ENCODE results near the gene CLSTN3. TPM values are rescaled to one million over a fixed set of nuclear protein-coding genes. Genes with fewer than 3 reads are reported as not detected.
A peak's percentile ranks its signal among the peaks of the same experiment; 100 is the strongest.
"Not testable (repeated sequence)": the region's sequence is repeated elsewhere in the genome, so short reads cannot be mapped to it uniquely, and the experiment has no call there.

Gene CLSTN3
- total RNA-seq, 1 donor from 2014 or later: 3.7 TPM

DNA sequence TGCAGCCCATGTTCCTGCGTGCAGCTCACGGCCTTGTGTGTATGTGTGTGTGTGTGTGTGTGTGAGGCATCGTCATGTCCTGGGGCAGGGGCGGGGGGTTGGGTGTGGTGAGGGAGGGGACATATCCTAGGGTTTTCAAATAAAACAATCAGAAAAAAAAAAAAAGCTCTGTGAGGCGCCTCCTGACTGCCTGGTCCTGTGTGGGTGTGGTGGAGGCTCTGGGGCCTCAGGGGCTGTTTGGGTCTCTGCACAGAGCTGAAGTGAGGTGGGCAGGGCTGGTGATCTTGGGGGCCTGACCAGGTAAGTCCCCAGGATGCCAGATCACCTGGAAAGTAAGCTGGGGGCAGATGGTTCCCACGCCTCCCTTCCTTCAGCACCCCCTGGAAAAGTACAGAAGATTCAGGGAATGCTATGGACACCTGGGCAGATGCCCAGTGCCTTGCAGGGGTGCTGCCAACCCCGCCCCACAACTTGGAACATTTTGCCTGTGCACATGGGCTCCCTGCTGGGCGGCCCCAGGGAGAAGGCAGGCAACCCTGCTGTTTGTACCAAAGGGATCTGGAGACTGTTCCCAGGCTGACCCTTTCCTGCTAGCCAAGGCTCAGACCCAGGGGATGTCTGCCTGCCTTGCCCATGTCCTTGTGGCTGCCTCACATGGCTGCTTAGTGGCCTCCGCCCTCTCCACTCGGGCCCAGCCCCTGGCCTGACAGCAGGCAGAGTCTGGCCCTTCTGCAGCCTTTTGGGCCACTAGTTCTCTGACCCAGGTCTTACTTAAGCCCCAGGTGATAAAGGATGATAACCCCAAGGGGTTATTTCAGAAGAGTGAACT, 28.8 kb downstream of the CLSTN3 start:
- intact Hi-C loops (cut with DNase I): no loop called here
- DNase-seq: peak; percentile 42
- no peak for ATAC-seq (ENCODE audit: poor library complexity)

DNA sequence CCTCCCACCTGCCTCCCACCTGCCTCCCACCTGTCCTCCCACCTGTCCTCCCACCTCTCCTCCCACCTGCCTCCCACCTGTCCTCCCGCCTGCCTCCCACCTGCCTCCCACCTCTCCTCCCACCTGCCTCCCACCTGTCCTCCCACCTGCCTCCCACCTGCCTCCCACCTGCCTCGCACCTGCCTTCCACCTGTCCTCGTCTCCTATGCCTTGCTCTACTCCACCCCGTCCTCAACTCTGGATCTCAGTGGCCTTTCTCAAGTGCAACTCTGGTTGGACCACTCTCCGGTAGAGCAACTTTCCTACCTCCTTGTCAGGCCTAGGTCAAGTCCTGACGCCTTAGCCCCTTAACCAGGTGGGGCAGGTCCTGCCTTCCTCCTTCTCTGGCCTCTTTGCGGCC, 30.0 kb downstream of the CLSTN3 start:
- DNase-seq (no peak), ATAC-seq (ENCODE audit: poor library complexity) (no peak)
- intact Hi-C loops (cut with DNase I): no loop called here

DNA sequence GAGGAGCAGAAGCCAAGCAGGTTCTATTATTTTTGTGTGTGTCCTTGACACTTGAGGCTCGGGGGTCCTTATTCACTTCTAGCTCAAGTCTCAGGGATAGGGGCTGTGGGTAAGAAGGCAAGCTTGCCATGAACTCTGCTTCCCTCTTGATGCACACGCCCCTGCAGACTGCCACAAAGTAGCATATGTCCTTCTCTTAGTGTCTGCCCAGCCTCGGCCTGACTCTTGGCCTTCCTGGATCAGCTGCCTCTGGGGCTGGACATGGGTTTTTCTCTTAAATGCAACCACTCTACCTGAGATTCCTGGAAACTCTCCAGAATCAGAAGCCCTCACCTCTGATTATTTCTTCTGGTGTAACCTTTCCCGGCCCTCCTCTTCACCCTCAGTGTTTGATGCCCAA, 31.2 kb downstream of the CLSTN3 start:
- intact Hi-C loops (cut with DNase I): no loop called here
- no peak for DNase-seq

DNA sequence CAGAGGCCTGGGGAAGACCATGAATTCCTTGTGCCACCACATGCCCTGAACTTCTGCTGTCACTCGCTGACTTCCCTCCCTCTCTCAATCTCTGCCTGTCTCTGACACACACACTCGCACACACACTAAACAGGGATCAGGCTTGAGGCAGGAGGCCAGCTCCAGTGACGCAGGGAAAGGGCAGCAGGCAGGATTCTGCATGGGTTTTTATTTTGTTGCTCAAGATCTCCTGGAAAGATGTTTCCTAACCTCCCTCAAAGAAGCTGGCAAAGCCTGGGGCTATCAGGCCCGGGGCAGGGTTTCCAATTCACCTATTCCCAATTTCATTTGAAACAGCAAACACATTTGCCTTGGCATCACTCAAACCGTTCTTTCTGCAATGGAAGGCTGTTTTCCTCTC, 31.6 kb downstream of the CLSTN3 start:
- intact Hi-C loops (cut with DNase I): no loop called here
- peak; percentile 47 for DNase-seq
- no peak for ATAC-seq (ENCODE audit: poor library complexity)

More for the DNA sequence above, 31.2 kb downstream of the CLSTN3 start:
- no peak for ATAC-seq (ENCODE audit: poor library complexity)

DNA sequence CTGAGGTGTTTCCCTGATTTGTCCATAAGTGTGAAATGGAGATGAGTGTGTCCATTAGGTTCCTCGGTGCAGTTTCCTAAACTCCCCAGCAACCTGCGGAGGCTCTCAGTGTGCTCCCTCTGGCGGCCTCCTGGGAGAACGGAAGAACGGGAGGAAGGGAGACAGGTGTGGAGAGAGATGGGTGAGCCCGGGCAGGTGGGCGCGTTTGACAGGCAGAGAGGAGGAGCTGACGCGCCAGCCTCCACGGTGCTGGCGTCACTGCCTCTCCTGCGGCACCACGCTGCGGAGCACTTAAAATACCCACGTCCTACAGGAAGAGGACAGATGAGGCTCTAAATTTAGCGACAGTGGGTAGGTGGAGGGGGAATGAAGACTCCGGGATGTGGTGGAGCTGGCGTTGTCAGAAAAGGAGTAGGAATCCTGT, 32.5 kb downstream of the CLSTN3 start:
- intact Hi-C loops (cut with DNase I): no loop called here
- ATAC-seq (ENCODE audit: poor library complexity): peak; percentile 65
- no peak for DNase-seq

DNA sequence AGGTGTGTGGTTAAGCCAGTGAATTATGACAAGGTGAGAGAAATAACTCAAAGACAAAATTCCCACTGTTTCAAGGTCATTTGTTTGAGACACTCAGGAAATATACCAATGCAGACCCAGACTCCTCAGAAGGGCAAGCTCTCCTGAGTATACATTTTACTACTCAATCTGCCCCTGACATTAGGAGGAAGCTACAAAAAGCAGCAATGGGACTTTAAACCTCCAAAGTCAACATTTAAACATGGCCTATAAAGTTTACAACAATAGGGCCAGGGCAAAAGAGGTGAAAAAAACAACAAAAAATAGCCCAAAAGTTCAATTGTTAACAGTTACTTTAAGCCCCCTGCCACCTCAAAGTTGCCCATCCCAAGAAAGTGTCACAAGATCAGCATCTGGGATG, 39.8 kb downstream of the CLSTN3 start:
- ATAC-seq (ENCODE audit: poor library complexity): no peak
- intact Hi-C loops (cut with DNase I): no loop called here
- DNase-seq: no peak

DNA sequence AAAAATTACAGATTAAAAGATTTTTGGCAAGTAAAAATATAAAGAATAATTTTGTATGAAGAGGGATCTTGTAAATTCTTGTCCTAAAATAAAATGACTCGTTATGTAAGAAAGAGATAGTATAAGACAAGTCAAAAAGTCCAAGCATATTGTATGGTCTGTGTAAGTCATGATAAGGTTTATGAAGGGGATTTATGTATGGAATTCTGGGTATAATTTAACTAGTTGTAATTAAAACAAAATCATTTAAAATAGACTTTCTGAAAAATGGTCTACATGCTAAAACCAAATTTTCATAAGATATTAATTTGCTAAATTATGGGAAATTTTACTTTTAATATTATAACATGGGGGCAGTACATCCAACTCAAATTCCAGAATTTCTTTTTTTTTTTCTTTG, 41.7 kb downstream of the CLSTN3 start:
- ATAC-seq (ENCODE audit: poor library complexity) (no peak), DNase-seq (no peak)
- intact Hi-C loops (cut with DNase I): no loop called here

DNA sequence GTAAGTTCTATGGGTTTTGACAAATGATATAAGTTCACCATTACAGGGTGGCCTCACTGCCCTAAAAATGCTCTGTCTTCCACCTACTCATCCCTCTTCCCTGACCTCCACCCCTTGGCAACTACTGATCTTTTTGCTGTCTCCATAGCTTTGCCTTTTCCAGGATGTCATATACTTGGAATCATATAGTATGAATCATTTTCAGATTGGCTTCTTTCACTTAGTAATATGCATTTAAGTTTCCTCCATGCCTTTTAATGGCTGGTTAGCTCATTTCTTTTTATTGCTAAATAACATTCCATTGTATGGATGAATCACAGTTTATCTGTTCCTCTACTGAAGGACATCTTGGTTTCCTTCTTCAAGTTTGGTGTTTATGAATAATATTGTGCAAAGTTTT, 45.3 kb downstream of the CLSTN3 start:
- ATAC-seq (ENCODE audit: poor library complexity) (no peak), DNase-seq (no peak)
- intact Hi-C loops (cut with DNase I): no loop called here

DNA sequence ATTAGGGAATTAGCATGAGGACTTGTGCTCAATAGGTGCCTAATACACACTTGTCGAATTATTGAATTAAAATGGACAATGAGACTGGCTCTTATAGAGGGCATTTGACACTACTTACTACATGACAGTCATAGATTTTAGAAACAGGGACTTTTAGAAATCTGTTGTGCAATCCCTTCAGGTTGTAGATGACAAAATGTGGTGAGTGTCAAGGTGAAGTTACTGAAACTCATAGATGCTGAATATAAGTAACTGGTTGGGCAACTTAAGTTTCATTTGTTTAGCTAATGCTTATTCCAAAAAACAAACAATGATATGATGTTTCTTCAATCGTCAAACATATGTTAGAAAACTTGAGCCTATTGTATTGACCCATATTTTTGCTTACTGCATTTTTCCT, 46.4 kb downstream of the CLSTN3 start:
- DNase-seq (no peak), ATAC-seq (ENCODE audit: poor library complexity) (no peak)
- intact Hi-C loops (cut with DNase I): no loop called here

DNA sequence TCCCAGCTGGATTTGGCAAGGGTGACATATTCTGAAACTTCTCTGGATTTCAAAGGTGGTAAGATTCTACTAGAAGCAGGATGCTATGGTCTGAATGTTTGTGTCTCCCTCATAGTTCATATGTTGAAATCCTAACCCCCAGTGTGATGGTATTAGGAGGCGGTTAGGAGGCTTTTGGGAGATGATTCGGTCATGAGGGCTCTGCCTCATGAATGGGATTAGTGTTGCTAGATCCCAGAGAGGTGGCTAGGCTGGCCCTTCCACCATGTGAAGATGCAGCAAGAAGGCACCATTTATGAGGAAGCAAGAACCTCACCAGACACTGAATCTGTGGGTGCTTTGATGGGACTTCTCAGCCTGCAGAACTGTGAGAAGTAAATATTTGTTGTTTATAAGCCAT, 48.3 kb downstream of the CLSTN3 start:
- ATAC-seq (ENCODE audit: poor library complexity) (no peak), DNase-seq (no peak)
- intact Hi-C loops (cut with DNase I): no loop called here

DNA sequence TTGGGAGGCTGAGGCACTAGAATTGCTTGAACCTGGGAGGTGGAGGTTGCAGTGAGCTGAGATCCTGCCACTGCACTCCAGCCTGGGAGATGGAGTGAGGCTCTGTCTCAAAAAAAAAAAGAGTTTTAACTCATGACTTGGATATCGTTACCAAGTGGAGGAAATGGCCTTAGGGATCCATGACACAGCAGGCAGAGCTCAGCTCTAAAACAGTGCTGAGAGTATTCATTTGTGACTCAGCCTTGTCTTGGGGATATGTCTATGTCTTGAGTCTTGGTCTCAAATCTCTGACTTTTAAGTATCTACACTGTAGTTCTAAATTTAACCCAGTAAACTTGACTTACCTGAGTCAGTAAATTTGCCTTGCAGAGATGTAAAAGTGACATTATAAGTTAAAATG, 50.5 kb downstream of the CLSTN3 start:
- DNase-seq (no peak), ATAC-seq (ENCODE audit: poor library complexity) (no peak)
- intact Hi-C loops (cut with DNase I): no loop called here

DNA sequence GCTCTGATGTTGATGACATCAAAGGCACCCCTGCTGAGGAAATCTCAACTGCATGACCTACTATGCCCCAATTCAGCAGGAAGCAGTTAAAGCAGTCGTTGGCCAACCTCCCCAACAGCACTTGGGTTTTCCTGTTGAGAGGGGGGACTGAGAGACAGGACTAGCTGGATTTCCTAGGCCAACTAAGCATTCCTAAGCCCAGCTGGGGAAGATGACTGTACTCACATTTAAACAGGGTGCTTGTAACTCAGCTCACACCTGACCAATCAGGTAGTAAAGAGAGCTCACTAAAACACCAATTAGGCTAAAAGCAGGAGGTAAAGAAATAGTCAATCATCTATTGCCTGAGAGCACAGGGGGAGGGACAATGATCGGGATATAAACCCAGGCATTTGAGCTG, 55.9 kb downstream of the CLSTN3 start:
- intact Hi-C loops (cut with DNase I); DNase-seq; ATAC-seq (ENCODE audit: poor library complexity): not testable (repeated sequence)

DNA sequence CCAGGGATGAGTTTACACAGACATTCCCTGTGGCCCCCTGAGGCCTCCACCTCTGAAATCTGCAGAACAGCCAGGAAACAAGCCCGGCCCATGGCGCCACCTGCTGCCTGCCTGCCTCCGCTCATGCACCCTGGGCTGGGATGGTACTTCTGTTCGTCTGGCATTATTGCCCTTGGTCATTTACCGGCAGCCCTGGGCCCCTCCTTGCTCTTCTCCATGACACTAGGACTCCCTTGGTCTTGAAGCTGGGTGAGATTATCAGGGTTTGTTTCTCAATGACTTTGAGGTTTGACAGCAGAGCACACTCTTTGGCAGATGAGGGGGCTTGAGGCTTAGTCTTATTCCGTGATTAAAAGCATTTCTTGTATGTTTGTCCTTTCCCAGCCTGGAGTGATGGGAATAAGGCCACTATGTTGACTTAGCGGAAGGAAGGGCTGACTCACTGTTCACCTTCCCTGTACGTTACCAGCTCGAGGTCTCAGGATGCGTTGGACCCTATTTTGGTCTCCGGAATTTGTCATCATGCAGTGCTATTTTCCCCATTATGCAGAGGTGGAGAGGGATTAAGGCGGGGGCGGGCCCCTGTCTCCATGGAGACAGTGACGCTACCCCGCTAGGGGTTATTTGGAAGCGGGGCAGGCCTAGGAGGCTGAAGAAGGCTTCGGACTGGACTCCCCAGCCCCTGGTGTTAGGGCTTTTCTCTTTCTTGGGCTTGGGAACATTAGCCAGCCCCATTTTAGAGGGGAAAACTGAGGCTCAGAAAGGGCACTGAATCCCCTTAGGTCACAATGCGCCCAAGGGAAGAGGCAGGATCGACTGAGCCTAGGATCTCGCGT, 58.6 kb downstream of the CLSTN3 start:
- intact Hi-C loops (cut with DNase I): no loop called here
- DNase-seq (peak; percentile 83), ATAC-seq (ENCODE audit: poor library complexity) (peak; percentile 67)

DNA sequence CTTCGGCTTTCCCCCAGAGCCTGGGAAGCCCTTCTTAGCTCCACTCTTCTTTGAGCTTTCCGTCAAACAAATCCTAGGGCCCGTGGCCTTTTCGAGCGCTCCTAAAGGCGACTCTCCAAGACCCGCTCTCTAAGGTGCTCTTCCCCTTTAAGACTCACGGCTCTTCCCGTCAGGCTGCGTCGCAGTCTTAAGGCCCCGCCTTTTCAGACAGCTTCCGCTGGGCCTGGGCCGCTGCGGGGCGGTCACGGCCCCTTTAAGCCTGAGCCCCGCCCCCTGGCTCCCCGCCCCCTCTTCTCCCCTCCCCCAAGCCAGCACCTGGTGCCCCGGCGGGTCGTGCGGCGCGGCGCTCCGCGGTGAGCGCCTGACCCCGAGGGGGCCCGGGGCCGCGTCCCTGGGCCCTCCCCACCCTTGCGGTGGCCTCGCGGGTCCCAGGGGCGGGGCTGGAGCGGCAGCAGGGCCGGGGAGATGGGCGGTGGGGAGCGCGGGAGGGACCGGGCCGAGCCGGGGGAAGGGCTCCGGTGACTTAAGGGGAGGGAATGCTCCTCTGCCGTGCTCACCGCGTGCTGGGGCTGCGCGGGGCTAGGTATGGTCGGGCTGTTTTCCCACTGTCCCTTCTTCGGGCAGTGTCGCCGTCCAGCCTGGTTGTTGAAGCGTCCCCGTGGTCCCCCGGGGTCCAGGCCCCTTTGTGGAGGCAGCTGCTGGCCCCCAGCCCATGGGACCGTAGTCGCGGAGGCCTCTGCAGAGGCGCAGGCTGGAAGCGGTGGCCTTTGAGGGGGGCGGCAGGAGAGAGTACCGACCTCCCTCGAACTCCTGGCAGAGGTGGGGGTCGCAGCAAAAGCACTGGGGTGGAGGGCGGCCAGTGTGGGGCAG, 59.5 kb downstream of the CLSTN3 start, which contains the start of gene PEX5:
Gene PEX5 (plus strand): TSS at position 289 of the 870 bp plus-strand sequence. CDS start 692 bp downstream, outside the sequence.
- ATAC-seq (ENCODE audit: poor library complexity): peak; percentile 98
- intact Hi-C loops (cut with DNase I): no loop called here
- peak; percentile 93 for DNase-seq

DNA sequence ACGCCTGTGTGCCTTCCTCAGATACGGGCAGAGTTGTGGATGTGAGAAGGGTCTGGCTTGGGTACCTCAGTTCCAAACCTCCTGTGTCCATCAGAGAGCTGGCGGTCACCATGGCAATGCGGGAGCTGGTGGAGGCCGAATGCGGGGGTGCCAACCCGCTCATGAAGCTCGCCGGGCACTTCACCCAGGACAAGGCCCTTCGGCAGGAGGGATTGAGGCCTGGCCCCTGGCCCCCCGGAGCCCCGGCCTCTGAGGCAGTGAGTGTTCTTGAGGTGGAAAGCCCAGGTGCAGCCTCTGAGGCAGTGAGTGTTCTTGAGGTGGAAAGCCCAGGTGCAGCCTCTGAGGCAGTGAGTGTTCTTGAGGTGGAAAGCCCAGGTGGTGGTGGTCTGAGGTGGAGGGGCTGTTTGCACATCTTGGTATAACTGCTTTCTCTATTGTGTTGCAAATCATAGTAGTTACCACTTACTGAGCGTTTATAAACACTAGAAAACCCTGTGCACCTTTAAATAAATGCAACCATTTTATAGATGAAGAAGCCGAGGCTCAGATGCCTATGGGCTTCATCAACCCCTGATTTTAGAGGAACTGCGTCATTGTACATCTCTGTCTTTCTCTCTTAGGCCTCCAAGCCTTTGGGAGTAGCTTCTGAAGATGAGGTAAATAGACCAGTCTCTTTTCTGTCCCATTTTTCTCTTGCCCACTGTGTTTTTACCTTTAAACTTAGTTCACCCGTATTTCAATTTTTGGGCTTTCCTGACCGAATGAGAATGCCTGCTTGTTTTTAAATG, 60.3 kb downstream of the CLSTN3 start:
- ATAC-seq (ENCODE audit: poor library complexity) (peak; percentile 6), DNase-seq (peak; percentile 50)
- intact Hi-C loops (cut with DNase I): no loop called here

DNA sequence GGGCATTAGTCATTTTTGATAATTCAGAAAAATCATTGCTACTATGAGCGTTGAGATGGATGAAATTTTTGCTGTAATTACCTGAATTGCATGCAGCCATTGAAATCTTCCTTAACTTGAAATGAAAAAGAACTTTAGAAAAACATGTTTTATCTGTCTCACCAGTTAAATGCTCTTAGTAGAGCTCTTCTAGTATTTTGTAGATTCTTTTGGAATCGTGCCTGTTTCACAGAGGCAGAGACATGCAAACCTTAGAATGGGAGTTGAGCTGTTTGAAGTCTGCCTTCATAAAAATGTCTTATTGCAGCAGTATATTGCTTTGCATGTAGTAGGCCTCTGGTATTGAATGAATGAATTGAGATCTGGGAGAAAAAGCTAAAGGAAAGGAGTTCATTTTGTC, 63.5 kb downstream of the CLSTN3 start:
- intact Hi-C loops (cut with DNase I): no loop called here
- no peak for ATAC-seq (ENCODE audit: poor library complexity)
- DNase-seq: no peak

DNA sequence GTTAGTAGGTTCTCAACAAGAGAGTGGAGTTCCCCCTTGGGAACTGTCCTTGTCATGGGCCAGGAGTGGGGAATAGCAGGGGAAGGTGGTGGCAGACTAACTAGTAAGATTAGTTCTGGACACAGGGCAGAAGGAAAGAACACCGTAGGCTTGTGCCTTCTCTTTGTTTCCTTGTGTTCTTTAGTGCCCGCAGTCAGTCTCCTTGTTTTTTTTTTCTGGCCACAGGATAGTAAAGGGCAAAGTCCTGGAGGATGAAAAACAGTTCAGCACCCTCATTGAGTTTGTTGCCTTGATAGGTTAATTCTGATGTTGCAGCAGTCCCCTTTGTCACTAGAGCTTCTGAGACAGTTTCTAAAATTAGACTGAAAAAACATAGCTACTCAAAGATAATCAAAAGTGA, 67.7 kb downstream of the CLSTN3 start:
- ATAC-seq (ENCODE audit: poor library complexity): no peak
- intact Hi-C loops (cut with DNase I): no loop called here
- DNase-seq: no peak

DNA sequence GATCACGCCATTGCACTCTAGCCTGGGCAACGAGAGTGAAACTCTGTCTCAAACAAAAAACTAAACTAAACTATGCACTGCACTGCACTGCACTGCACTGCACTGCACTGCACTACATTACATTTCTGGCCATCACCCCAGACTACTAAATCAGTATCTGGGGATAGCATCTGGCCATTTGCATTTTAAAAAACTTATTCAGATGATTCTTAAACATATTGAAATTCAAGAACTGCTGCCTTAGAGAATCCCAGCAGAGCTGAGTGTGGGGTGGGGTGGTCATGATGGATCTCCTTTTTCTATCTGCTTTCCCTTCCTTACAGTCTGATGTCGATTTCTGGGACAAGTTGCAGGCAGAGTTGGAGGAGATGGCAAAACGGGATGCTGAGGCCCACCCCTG, 72.9 kb downstream of the CLSTN3 start:
- no peak for ATAC-seq (ENCODE audit: poor library complexity)
- intact Hi-C loops (cut with DNase I): no loop called here
- no peak for DNase-seq
